GM21529 (cell line): ENCODE results near the gene EFHC2.
"Not testable (repeated sequence)": the region's sequence is repeated elsewhere in the genome, so short reads cannot be mapped to it uniquely, and the experiment has no call there.

ENCODE experiments used
- ATAC-seq: cut with Tn5 transposase; IDR thresholded peaks from one replicate; pipeline ENCODE4 v1.9.1; 2021; ENCODE audit not compliant: unreplicated experiment

Gene EFHC2

GRCh38 chrX:44303119-44303518 lies 40.4 kb downstream of the EFHC2 start:
- no peak for ATAC-seq

DNA sequence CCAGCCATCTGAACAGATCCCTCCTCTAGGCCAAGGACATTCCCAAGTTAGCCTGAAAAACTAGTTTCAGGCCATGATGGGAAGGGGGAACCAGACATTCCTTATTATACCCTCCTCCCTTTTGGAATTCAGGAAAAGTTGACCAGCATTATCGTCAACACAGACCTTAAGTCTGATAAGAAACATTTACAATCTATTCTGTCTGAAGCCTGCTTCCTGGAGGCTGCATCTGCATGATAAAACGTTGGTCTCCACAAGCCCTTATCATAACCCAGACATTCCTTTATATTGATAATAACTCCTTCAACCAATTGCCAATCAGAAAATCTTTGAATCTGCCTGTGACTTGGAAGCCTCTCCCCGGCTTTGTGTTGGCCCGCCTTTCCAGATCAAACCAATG lies 44.3 kb downstream of the EFHC2 start:
- no peak for ATAC-seq

DNA sequence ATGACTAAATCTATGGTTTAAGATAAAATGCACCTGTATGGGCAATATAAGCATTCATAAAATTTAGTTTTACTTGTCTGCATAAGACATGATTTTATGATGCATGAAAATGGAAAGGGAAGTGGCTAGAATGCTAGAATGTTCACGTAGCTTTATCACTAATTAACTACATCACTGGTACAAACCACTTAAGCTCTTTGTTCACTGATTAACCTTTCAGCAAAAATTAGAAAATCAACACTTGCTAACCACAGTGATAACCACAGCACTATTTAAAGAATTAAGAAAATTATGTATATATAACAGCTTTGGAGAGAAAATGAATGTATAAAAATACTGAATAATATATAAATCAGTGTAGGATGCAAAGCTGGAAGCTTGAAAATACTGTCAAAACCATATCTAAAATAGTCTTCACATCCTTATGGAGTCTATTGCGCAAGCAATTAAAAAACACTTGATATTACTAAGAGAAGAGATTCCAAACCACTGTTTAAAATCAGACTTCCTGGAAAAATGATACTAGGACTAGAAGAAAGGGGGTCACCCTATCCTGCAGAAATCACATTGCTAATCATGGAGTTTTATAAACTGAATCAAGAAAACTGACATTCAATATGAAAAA lies 51.9 kb downstream of the EFHC2 start:
- ATAC-seq, result no peak

- no peak for ATAC-seq
These were observed 52.8 kb downstream of the EFHC2 start for GRCh38 chrX:44290718-44291117.

DNA sequence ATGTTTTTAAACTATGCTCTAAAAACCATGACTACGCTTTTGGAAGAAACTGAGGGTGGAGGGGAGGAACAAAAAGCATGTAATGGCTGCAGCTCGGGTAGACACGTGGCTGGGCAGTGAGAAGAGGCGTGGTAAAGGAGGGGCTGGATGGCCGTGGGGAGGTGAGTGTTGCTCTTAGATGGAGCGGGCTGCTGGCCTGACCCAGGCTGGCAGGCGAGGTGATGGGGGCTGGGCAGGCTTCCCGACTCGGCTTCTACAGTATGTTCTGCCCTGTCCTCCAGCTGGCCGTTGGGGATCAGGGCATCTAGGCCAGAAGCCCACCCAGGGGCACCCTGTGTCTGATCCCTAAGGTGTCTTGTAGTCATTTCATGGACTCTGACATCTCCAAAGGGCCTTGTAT lies 60.7 kb downstream of the EFHC2 start:
- ATAC-seq, result no peak

- ATAC-seq, result no peak
These were observed 63.4 kb downstream of the EFHC2 start for GRCh38 chrX:44280116-44280515.

DNA sequence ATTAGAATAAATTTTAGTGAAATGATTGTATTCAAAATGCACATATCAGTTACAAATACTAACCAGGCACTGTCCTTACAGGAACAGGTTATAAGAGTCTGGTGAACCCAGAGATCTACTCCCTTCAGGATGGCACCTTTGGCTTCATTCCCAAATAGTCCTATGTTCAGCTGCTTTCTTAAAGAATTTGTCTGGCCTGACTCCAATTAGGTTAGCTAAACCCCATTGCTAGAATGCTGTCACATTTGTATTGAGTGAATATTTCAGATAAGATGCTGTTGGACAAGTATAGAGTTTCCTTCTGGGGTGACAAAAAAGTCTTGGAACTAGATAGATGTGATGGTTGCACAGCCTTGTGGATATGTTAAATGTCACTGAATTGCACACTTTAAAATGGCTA lies 69.4 kb downstream of the EFHC2 start:
- ATAC-seq, result no peak

- ATAC-seq, result no peak
These were observed 75.6 kb downstream of the EFHC2 start for GRCh38 chrX:44267861-44268260.

DNA sequence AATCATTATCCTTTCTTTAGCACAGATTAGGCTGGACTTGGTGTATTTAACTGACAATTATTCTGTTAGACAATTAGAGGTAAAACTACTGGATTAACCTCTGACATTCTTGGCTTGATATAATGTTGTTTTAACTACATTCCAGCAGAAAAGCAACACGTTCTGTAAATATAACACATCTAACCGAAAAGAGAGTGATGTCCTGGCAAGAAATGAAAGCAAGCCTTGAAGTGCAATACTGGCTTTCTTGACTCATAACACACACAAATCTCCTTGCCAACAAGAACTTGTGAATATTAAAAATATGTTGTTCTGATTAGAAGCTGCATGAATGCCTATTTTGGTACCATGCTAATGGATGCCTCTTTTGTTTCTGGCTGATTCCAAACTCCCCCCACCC lies 76.4 kb downstream of the EFHC2 start:
- no peak for ATAC-seq

DNA sequence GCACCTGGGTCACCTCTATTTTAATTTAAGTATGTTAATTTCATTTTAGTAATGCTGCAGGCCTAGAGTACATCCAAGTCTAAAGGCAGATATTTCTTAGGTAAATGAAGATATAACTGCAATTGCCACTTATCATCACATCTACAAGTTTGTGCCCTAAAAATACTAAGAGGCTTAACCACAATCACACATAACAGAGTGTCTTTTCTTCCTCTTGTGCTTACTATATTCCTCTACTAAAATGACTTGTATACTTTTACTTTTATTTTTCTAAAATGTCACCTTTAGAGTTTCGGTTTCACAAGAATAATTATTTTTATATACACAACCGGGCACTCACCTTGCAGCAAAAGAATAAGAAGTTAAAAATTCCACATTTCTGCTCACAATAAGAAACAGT lies 77.9 kb downstream of the EFHC2 start:
- no peak for ATAC-seq

GRCh38 chrX:44264936-44265335 lies 78.5 kb downstream of the EFHC2 start:
- no peak for ATAC-seq

GRCh38 chrX:44261286-44261685 lies 82.2 kb downstream of the EFHC2 start:
- ATAC-seq, result no peak

DNA sequence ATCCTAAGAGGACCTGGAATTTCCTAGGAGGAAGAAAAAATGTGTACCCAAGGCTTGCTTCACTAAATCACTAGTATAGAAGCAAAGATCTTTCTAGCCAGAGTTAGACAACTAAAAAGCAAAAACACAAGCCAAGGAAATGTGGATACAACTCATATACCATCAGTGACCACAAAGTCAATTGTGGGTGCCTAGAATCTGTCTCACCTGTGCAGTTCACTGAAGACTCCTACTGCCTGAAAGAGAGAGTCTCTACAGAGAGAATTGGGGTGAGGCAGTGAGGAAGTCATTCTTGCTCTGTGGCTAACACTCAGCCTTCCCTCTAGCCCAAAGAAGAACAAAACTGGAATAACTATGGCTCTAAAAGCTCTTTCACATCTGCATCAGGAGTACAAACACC lies 82.9 kb downstream of the EFHC2 start:
- no peak for ATAC-seq

DNA sequence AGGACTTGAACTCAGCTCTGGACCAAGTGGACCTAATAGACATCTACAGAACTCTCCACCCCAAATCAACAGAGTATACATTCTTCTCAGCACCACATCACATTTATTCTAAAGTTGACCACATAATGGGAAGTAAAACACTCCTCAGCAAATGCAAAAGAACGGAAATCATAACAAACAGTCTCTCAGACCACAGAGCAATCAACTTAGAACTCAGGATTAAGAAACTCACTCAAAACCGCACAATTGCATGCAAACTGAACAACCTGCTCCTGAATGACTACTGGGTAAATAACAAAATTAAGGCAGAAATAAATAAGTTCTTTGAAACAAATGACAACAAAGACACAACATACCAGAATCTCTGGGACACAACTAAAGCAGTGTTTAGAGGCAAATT lies 87.7 kb downstream of the EFHC2 start:
- ATAC-seq, result not testable (repeated sequence)

DNA sequence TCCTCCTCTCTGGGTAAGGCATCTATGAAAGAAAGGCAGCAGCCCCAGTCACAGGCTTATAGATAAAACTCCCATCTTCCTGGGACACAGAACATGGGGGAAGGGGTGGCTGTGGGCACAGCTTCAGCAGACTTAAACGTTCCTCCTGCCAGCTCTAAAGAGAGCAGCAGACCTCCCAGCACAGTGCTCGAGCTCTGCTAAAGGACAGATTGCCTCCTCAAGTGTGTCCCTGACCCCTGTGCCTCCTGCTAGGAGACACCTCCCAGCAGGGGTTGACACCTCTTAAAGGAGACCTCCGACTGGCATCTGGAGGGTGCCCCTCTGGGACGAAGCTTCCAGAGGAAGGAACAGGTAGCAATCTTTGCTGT lies 89.9 kb downstream of the EFHC2 start:
- no peak for ATAC-seq

DNA sequence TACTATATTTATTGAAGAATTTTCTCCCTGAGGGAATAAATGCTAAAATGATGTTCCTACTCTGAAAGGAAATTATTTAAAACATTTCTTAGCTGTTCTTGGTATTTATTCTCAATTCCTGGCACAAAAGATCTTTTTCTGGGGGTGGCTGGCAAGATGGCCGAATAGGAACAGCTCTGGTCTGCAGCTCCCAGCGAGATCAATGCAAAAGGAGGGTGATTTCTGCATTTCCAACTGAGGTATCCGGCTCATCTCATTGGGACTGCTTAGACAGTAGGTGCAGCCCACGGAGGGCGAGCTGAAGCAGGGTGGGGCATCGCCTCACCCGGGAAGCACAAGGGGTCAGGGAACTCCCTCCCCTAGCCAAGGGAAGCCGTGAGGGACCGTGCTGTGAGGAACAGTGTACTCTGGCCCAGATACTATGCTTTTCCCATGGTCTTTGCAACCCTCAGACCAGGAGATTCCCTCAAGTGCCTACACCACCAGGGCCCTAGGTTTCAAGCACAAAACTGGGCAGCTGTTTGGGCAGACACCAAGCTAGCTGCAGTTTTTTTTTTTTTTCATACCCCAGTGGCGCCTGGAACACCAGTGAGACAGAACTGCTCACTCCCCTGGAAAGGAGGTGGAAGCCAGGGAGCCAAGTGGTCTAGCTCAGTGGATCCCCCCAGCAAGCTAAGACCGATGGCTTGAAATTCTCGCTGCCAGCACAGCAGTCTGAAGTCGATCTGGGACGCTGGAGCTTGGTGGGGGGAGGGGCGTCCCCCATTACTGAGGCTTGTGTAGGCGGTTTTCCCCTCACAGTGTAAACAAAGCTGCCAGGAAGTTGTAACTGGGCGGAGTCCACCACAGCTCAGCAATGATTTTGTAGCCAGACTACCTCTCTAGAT lies 90.5 kb downstream of the EFHC2 start:
- peak; percentile 94 for ATAC-seq

DNA sequence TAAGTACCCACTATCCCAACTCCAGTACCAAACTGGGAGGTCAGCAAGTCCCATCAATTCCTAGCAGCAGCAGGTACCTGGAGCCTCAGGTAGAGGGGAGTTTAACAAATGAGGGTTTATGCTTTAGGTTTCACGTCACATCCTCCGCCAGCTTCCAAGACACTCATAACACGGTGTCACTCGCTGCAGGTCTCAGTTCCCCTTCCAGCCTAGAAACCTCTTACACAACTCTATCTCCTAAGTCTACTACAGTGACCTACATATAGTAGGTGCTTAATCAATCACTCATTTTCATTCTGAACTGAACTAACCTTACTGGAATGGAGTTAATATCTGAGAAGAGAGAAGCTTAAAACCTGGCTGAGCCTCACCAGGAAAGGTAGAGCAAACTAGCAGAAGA lies 96.0 kb downstream of the EFHC2 start:
- ATAC-seq, result no peak

- no peak for ATAC-seq
These were observed 96.6 kb downstream of the EFHC2 start for GRCh38 chrX:44246826-44247225.

- no peak for ATAC-seq
These were observed 97.7 kb downstream of the EFHC2 start for GRCh38 chrX:44245733-44246132.

DNA sequence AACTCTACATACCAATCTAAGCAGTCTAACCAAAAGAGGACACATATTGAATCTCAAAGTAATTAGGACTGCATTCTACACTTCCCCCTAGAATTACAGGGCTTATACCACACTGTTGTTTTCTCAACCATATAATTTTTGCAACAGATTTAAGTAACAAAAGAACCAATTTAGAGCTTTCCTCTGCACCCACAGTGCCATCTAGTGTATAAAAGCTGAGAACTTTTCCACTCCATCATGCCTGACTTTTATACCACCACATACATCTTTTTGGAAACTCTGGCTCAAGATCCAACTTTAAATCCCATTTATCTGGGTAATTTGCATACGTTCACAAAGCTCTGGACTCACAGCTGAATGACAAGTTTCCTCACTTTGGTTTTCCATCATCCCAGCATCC lies 99.5 kb downstream of the EFHC2 start:
- no peak for ATAC-seq

DNA sequence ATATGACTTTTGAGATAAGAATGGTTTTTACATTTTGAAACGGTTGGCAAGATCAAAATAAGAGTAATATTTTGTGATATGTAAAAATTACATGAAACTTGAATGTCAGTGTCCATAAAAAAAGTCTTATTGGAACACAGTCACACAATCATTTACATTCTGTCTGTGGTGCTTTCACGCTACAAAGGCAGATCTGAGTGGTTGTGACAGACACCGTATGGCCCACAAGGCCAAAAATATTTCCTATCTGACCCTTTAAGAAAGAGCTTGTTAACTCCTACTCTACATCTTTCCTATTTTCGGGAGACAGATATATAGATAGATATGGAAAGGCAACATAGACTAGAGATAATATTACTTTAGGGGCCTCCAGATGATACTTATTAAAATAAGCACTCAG lies 101.9 kb downstream of the EFHC2 start:
- ATAC-seq, result no peak

DNA sequence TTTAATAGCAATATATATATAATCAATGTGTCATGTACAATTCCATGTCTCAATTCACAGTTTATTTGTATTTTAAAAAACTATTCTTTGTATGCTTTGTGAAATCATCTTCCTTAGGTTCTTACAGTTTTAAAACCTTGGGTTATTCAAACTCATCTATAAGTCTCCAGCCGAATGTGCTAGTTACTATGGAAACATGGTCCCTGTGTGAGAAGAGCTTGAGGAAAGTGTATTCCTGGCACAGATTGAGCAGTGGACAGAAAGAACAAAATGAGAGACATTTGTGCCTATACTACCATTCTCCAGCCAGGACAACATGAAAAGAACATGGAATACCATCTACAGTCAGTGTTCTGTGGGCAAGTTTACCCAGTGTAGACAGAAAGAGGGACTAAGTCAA lies 103.4 kb downstream of the EFHC2 start:
- ATAC-seq, result no peak

DNA sequence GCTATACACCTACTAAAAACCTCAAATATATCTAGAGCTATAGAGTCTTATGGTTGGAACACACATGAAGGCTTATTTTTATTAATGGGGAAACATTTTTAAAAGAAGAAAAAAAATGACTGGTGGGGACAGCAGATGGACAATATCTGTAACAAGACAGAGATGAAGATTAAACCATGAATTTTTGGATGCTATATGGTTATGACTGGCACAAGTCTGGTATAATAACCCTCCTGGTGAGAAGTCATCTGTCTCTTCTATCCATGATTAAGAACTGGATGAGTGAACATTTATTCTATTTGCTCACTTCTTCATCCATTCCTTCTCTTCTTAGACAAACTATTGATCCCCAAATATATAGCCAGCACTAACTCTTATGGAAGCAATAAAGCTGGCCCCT lies 104.4 kb downstream of the EFHC2 start:
- no peak for ATAC-seq
